ENCODE data around the gene ZNF345.

DNA sequence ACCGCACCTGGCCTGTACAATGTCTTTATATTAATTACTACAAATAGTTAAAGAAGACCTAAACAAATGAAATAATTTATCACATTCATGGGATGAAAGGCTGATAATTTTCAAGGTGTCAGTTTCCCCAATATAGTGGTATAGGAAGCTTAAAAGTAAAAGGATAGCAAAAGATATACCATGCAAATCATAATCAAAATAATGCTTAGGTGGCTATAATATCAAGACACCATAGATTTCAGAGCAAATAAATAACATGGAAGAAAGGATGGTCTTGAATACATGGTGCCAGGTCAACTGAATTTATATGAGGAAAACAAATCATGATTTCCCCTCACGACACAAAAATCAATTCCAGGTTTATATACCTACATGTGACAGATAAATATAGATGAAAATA is 17.2 kb upstream of the ZNF345 start:
- TF ChIP-seq, protein P1, sequence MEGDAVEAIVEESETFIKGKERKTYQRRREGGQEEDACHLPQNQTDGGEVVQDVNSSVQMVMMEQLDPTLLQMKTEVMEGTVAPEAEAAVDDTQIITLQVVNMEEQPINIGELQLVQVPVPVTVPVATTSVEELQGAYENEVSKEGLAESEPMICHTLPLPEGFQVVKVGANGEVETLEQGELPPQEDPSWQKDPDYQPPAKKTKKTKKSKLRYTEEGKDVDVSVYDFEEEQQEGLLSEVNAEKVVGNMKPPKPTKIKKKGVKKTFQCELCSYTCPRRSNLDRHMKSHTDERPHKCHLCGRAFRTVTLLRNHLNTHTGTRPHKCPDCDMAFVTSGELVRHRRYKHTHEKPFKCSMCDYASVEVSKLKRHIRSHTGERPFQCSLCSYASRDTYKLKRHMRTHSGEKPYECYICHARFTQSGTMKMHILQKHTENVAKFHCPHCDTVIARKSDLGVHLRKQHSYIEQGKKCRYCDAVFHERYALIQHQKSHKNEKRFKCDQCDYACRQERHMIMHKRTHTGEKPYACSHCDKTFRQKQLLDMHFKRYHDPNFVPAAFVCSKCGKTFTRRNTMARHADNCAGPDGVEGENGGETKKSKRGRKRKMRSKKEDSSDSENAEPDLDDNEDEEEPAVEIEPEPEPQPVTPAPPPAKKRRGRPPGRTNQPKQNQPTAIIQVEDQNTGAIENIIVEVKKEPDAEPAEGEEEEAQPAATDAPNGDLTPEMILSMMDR (IDR thresholded peaks at IDR 0.05) = no peak
- no peak for TF ChIP-seq POLR2A (IDR thresholded peaks at IDR 0.05)
